CD14-positive monocyte (primary cell): ENCODE data around the gene DLX4. TPM values are rescaled to one million over a fixed set of nuclear protein-coding genes. Genes with fewer than 3 reads are reported as not detected.
A peak's percentile ranks its signal among the peaks of the same experiment; 100 is the strongest.

ENCODE experiments used
- DNase-seq, 3 donors: peaks; one replicate each; pipeline ENCODE4 v3.0.0-alpha.2; 2011 to 2022
- H2AFZ ChIP-seq: 2 replicates; pipeline ENCODE4 v1.6.0; 2012; ENCODE audit warnings: mild to moderate bottlenecking, low read depth, low read length, inconsistent platforms; ENCODE audit not compliant: insufficient read depth, poor library complexity, severe bottlenecking
- H3K27ac ChIP-seq, 2 donors: 1 replicate in 1 of 2; 2 replicates in 1 of 2; pipeline ENCODE4 v1.5.1; 2012 to 2013; ENCODE audit warnings: low read length in 2 of 2, control low read depth in 1 of 2, inconsistent platforms in 1 of 2, low read depth in 1 of 2, mild to moderate bottlenecking in 1 of 2
- H3K27me3 ChIP-seq, 2 donors: one replicate each; pipeline versions ENCODE4 v1.6.0 to v1.6.1; 2011 to 2013; ENCODE audit warnings: low read length in 2 of 2; ENCODE audit not compliant: control insufficient read depth in 2 of 2, insufficient read depth in 2 of 2
- H3K36me3 ChIP-seq, 2 donors: replicated peaks in 1 of 2; 1 replicate in 1 of 2; 2 replicates in 1 of 2; pipeline versions ENCODE4 v1.5.1 to v1.6.1; 2012 to 2013; ENCODE audit warnings: low read length in 2 of 2, control low read depth in 1 of 2, inconsistent platforms in 1 of 2, mild to moderate bottlenecking in 1 of 2; ENCODE audit not compliant: insufficient read depth in 2 of 2, control insufficient read depth in 1 of 2
- H3K4me1 ChIP-seq, 2 donors: 1 replicate in 1 of 2; 2 replicates in 1 of 2; pipeline versions ENCODE4 v1.5.1 to v1.6.1; 2012 to 2013; ENCODE audit warnings: low read length in 2 of 2, control low read depth in 1 of 2, inconsistent platforms in 1 of 2, mild to moderate bottlenecking in 1 of 2, moderate library complexity in 1 of 2; ENCODE audit not compliant: insufficient read depth in 2 of 2, control insufficient read depth in 1 of 2
- H3K4me2 ChIP-seq: replicated peaks from 2 replicates; pipeline ENCODE3; 2012; ENCODE audit warnings: low read length, moderate library complexity, mild to moderate bottlenecking; ENCODE audit not compliant: poor library complexity, severe bottlenecking; ENCODE audit errors: extremely low read depth
- H3K4me3 ChIP-seq, 3 experiments: fragments of 200-600 bp in 1 of 3; sonication (generic) in 1 of 3; replicated peaks in 1 of 3; 1 replicate in 2 of 3; 2 replicates in 1 of 3; pipeline ENCODE4 v1.5.1; 2011 to 2013; ENCODE audit warnings: low read length in 3 of 3, mild to moderate bottlenecking in 3 of 3, control low read depth in 2 of 3, low read depth in 2 of 3, inconsistent platforms in 1 of 3, moderate library complexity in 1 of 3
- H3K79me2 ChIP-seq: 2 replicates; pipeline ENCODE4 v1.6.0; 2012; ENCODE audit warnings: mild to moderate bottlenecking, control low read depth, inconsistent platforms, low read length, moderate library complexity; ENCODE audit not compliant: insufficient read depth
- H3K9ac ChIP-seq: 2 replicates; pipeline ENCODE4 v1.6.0; 2017; ENCODE audit warnings: low read length, mild to moderate bottlenecking; ENCODE audit not compliant: insufficient read depth, poor library complexity, severe bottlenecking
- H3K9me3 ChIP-seq, 2 donors: replicated peaks in 1 of 2; 1 replicate in 1 of 2; 2 replicates in 1 of 2; pipeline versions ENCODE4 v1.5.1 to v1.6.1; 2012 to 2013; ENCODE audit warnings: low read length in 2 of 2, control low read depth in 1 of 2; ENCODE audit not compliant: control insufficient read depth in 1 of 2, insufficient read depth in 1 of 2
- H4K20me1 ChIP-seq: 2 replicates; pipeline ENCODE4 v1.6.0; 2012; ENCODE audit warnings: mild to moderate bottlenecking, low read length, control low read depth, moderate library complexity; ENCODE audit not compliant: insufficient read depth
- H3K27ac Mint-ChIP-seq, 7 donors: one replicate each; pipeline ENCODE4 v1.8.0; 2020; ENCODE audit warnings: mild to moderate bottlenecking in 7 of 7, mixed read lengths in 7 of 7, moderate library complexity in 6 of 7, inconsistent platforms in 2 of 7
- H3K27me3 Mint-ChIP-seq, 3 donors: one replicate each; pipeline ENCODE4 v1.8.0; 2021 to 2022; ENCODE audit warnings: low read depth in 3 of 3, mild to moderate bottlenecking in 3 of 3, mixed read lengths in 3 of 3, moderate library complexity in 3 of 3, inconsistent platforms in 1 of 3
- H3K36me3 Mint-ChIP-seq, 2 donors: one replicate each; pipeline ENCODE4 v1.8.0; 2020; ENCODE audit warnings: mixed read lengths in 2 of 2, inconsistent platforms in 1 of 2, mild to moderate bottlenecking in 1 of 2
- H3K4me1 Mint-ChIP-seq: one replicate; pipeline ENCODE4 v1.8.0; 2020; ENCODE audit warnings: mild to moderate bottlenecking, mixed read lengths
- H3K4me3 Mint-ChIP-seq, 2 donors: one replicate each; pipeline ENCODE4 v1.8.0; 2020; ENCODE audit warnings: mild to moderate bottlenecking in 2 of 2, mixed read lengths in 2 of 2, moderate library complexity in 1 of 2
- H3K9me3 Mint-ChIP-seq, 7 donors: one replicate each; pipeline ENCODE4 v1.8.0; 2020 to 2022; ENCODE audit warnings: mixed read lengths in 7 of 7, mild to moderate bottlenecking in 6 of 7, moderate library complexity in 6 of 7, inconsistent platforms in 2 of 7
- CTCF ChIP-seq: fragments of 200-600 bp; IDR thresholded peaks from one replicate; pipeline ENCODE4 v1.8.0; 2022; ENCODE audit warnings: antibody characterized with exemption, mild to moderate bottlenecking
- WGBS: methylation state at CpG from one replicate; pipeline ENCODE4 v1.1.5; 2013; ENCODE audit warnings: missing lambda C conversion rate; ENCODE audit not compliant: insufficient coverage; 5-methylcytosine and 5-hydroxymethylcytosine counted together
- intact Hi-C, 2 donors: fragments of 100-400 bp; cut with micrococcal nuclease; formaldehyde crosslinking; loops; one replicate each; pipeline versions ENCODE4 v1.15.0 to v1.15.1; 2023
- polyA plus RNA-seq, 3 donors: library from polyadenylated mRNA; depleted of rRNA in 1 of 3; unstranded in 2 of 3; stranded (reverse) in 1 of 3; fragments of 300-500 nt in 2 of 3; fragments of >200 nt in 1 of 3; fragmentation: Illumina TruSeq in 2 of 3; gene quantifications; 1 replicate in 2 of 3; 2 replicates in 1 of 3; pipeline ENCODE4 v1.2.3, GENCODE V29; 2012 to 2021

Gene DLX4
- polyA plus RNA-seq, 3 donors, result 0.20 to 3.5 TPM; not detected in 1

DNA sequence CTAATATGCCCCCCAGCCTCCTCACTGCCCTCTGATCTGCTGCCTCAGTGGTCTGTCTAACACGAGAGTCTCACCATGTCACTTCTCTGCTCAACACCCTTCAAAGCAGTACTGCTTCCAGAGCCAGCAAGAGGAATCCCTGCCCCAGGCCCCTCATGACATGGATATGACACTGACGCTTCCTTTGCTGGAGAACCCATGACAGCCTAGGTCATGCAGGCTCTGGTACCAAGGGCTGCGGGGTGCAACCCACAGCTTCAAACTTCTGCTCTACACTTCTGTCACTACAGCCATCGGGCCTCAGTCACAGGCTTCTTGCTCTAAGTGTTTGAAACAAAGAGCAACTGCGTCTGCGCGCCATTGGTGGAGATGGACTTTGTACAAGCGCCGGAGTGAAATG lies 32.6 kb upstream of the DLX4 start:
- whole genome bisulfite sequencing, result 84% methylated on average over 2 of the region's 9 CpGs
- Histone ChIP-seq H3K36me3 (no peaks in the 10 kb centered on the region), H3K27me3 (peaks cover 0 to 13% of the 10 kb centered on the region in 2 donors), H3K4me2 (no peak overlapping the region), H3K27ac (no peak overlapping the region), H3K4me3 (no peak overlapping the region), H4K20me1 (no peaks in the 10 kb centered on the region), H3K4me1 (peaks cover 22 to 24% of the 10 kb centered on the region in 2 donors), H3K79me2 (no peaks in the 10 kb centered on the region), H3K9ac (no peak overlapping the region), H3K9me3 (no peaks in the 10 kb centered on the region), H2AFZ (no peak overlapping the region)
- H3K27me3 Mint-ChIP-seq, result peaks cover 14 to 47% (median 41%) of the 10 kb centered on the region in 3 donors
- no peaks in the 10 kb centered on the region for H3K9me3 Mint-ChIP-seq
- TF ChIP-seq CTCF, result no peak
- intact Hi-C loops, result no loop called here
- peaks cover 26% of the 10 kb centered on the region for H3K4me1 Mint-ChIP-seq
- no peak overlapping the region for H3K4me3 Mint-ChIP-seq
- no peak overlapping the region for H3K27ac Mint-ChIP-seq
- DNase-seq, result no peak
- no peaks in the 10 kb centered on the region for H3K36me3 Mint-ChIP-seq

DNA sequence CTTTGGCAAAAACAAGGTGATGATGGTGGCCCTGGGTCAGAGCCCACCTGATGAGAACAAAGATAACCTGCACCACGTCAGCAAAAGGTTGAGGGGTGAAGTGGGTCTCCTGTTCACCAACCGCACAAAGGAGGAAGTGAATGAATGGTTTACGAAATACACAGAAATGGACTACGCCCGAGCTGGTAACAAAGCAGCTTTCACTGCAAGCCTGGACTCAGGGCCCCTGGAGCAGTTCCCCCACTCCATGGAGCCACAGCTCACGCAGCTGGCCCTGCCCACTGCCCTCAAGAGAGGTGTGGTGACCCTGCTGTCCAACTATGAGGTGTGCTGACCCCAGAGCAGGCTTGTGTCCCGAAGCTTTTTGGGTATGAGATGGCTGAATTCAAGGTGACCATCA lies 29.7 kb upstream of the DLX4 start:
- no peaks in the 10 kb centered on the region for H3K9me3 ChIP-seq
- TF ChIP-seq CTCF, result no peak
- H2AFZ ChIP-seq, result no peak overlapping the region
- peaks cover 27 to 49% (median 40%) of the 10 kb centered on the region in 3 donors for H3K27me3 Mint-ChIP-seq
- peak overlapping the region in 1 of 3 experiments; percentile 22 for H3K4me3 ChIP-seq
- peak; percentile 59 to 77 (median 64) for DNase-seq
- H3K27ac Mint-ChIP-seq, result peak overlapping the region; percentile 58 to 82 (median 68)
- H3K36me3 Mint-ChIP-seq, result no peaks in the 10 kb centered on the region
- no peaks in the 10 kb centered on the region for H3K36me3 ChIP-seq
- H4K20me1 ChIP-seq, result no peaks in the 10 kb centered on the region
- peaks cover 0 to 4% (median 0%) of the 10 kb centered on the region in 7 donors for H3K9me3 Mint-ChIP-seq
- WGBS, result 0% methylated on average over 3 of the region's 7 CpGs
- peak overlapping the region; percentile 42 for H3K4me2 ChIP-seq
- peak overlapping the region in 1 of 2 donors; percentile 60 for H3K4me3 Mint-ChIP-seq
- H3K4me1 ChIP-seq, result peaks cover 22 to 24% of the 10 kb centered on the region in 2 donors
- peaks cover 23% of the 10 kb centered on the region for H3K4me1 Mint-ChIP-seq
- intact Hi-C loops, result no loop called here
- H3K9ac ChIP-seq, result no peak overlapping the region
- peak overlapping the region; percentile 8 to 48 for H3K27ac ChIP-seq
- H3K79me2 ChIP-seq, result no peaks in the 10 kb centered on the region
- peaks cover 0 to 26% of the 10 kb centered on the region in 2 donors for H3K27me3 ChIP-seq
